ENCODE results near the gene LPP. TPM values are rescaled to one million over a fixed set of nuclear protein-coding genes. Genes with fewer than 3 reads are reported as not detected.

Gene LPP
- total RNA-seq, 1 experiment from 2014 or later, result 54.0 TPM

DNA sequence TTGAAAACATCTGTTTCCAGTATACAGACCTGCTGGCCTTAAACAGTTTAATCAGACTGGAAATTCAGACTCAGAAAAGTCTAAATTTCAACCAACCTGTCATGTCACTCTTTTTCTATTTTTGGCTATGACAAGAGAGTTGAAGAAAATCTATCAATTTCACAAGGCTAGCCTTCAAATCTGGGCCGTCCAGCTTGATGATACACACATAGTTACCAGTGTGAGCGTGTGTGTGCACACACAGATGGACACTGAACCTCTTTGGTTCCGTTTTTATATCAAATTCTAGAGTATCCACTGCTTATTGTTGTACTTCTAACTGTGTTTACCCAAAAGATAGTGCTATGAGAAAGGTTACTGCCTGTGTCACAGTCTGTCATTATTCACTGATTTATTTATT lies 368.2 kb downstream of the LPP start:
- ChIA-PET RAD21 (ENCODE audit: low non-redundant PET in 1 of 2, low total read pairs in 2 of 2, uncharacterized antibody in 2 of 2, unreplicated experiment in 2 of 2) (no interaction called here), CTCF (no interaction called here), POLR2A (no interaction called here)
- H3K27me3 ChIP-seq (ENCODE audit: insufficient read depth, low read length), result no peaks in the 10 kb centered on the region
- DNase-seq (ENCODE audit: low read depth, low spot score), result no peak
- H3K9me2 ChIP-seq (ENCODE audit: insufficient read depth), result no peaks in the 10 kb centered on the region
- ATAC-seq, result no peak
- TF ChIP-seq FOSL1 (IDR thresholded peaks at IDR 0.05; ENCODE audit: low read depth) (no peak), ELF1 (IDR thresholded peaks at IDR 0.05; ENCODE audit: borderline replicate concordance, low read depth) (no peak), JUND (IDR thresholded peaks at IDR 0.05) (no peak), RAD21 (IDR thresholded peaks at IDR 0.05; ENCODE audit: low read depth) (no peak), EZH2phosphoT487 (IDR thresholded peaks at IDR 0.05; ENCODE audit: borderline replicate concordance) (no peak), ZFX (IDR thresholded peaks at IDR 0.05) (no peak), SP1 (IDR thresholded peaks at IDR 0.05; ENCODE audit: low read depth) (no peak), SRF (IDR thresholded peaks at IDR 0.05; ENCODE audit: low read depth) (no peak), ZNF274 (IDR thresholded peaks at IDR 0.05; ENCODE audit: low read depth, low read length) (no peak), POLR2A (IDR thresholded peaks at IDR 0.05; ENCODE audit: borderline replicate concordance, extremely low read depth, insufficient read depth, insufficient read length) (no peak), EZH2 (IDR thresholded peaks at IDR 0.05) (no peak), TCF7L2 (IDR thresholded peaks at IDR 0.05; ENCODE audit: borderline replicate concordance, extremely low read depth, insufficient read depth, insufficient read length) (no peak), YY1 (IDR thresholded peaks at IDR 0.05; ENCODE audit: extremely low read depth, insufficient replicate concordance, low read depth, low read length) (no peak)
- TF ChIP-seq, protein P1, sequence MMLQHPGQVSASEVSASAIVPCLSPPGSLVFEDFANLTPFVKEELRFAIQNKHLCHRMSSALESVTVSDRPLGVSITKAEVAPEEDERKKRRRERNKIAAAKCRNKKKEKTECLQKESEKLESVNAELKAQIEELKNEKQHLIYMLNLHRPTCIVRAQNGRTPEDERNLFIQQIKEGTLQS (IDR thresholded peaks at IDR 0.05), result no peak
- TF ChIP-seq, protein P2, sequence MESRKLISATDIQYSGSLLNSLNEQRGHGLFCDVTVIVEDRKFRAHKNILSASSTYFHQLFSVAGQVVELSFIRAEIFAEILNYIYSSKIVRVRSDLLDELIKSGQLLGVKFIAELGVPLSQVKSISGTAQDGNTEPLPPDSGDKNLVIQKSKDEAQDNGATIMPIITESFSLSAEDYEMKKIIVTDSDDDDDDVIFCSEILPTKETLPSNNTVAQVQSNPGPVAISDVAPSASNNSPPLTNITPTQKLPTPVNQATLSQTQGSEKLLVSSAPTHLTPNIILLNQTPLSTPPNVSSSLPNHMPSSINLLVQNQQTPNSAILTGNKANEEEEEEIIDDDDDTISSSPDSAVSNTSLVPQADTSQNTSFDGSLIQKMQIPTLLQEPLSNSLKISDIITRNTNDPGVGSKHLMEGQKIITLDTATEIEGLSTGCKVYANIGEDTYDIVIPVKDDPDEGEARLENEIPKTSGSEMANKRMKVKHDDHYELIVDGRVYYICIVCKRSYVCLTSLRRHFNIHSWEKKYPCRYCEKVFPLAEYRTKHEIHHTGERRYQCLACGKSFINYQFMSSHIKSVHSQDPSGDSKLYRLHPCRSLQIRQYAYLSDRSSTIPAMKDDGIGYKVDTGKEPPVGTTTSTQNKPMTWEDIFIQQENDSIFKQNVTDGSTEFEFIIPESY (IDR thresholded peaks at IDR 0.05; ENCODE audit: extremely low read depth, insufficient replicate concordance, low read length), result no peak
- H3K4me3 ChIP-seq (replicated peaks in 1 of 2; ENCODE audit: low read depth in 1 of 2, low read length in 2 of 2), result no peak overlapping the region
- H3K36me3 ChIP-seq (ENCODE audit: control insufficient read depth in 1 of 2, insufficient read depth in 2 of 2, low read length in 2 of 2), result no peaks in the 10 kb centered on the region
- BruUV-seq (replicated peaks), result no TSS peak
- intact Hi-C loops (cut with micrococcal nuclease), result no loop called here
- no peaks in the 10 kb centered on the region for H3K79me2 ChIP-seq (ENCODE audit: insufficient read depth, low read length)
- no peak overlapping the region for H3K4me2 ChIP-seq (ENCODE audit: low read length)
- no peak overlapping the region for H3K27ac ChIP-seq (ENCODE audit: low read depth, low read length)
- no peaks in the 10 kb centered on the region for H3K9me3 ChIP-seq (ENCODE audit: control insufficient read depth in 1 of 2, insufficient read depth in 1 of 2, low read depth in 1 of 2, low read length in 2 of 2)
- no peak overlapping the region for H2AFZ ChIP-seq (ENCODE audit: low read depth, low read length, poor library complexity, severe bottlenecking)
- no peaks in the 10 kb centered on the region for H3K4me1 ChIP-seq (ENCODE audit: control insufficient read depth in 1 of 2, insufficient read depth in 2 of 2, low read length in 2 of 2)
- H3K9ac ChIP-seq (ENCODE audit: low read length), result no peak overlapping the region
- no peaks in the 10 kb centered on the region for H4K20me1 ChIP-seq (ENCODE audit: insufficient read depth)
